ENCODE measurements around the gene SEMA3F.

The SEMA3F gene

DNA sequence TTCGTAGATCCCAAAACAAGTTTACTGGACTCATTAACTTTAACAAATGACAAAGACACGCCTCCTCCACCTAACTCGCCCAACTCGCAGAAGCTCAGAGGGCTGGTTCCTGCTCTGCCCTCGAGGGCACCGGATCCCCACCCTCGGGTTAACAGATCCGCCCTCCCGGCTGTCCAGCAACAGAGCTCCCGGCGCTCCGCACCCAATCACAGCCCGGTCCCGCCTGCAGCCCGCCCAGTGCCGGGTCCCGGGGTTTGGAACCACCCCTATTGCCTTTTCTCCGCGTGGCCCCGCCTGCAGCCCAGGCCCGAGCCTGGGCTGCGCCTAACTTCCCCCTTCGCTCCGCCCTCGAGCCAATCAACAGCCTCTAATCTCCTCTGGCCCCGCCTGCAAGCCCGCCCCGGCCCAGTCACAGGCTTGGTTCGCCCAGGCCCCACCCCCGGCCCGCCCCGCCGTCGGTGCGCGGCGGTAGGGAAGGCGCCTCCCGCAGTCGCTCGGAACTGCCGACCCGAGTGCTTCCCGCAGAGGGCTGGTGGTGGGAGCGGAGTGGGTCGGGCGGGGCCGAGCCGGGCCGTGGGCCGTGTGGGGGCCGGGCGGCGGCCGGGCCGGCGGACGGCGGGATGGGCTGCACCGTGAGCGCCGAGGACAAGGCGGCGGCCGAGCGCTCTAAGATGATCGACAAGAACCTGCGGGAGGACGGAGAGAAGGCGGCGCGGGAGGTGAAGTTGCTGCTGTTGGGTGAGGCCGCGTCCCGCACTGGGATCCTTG is 80.8 kb downstream of the SEMA3F start, which contains the start of gene GNAI2:
Gene GNAI2 (plus strand): TSS at position 489 of the 768 bp plus-strand sequence. CDS start 132 bp downstream, at position 621.
- peak; percentile 98 for DNase-seq (ENCODE audit: low spot score)

DNA sequence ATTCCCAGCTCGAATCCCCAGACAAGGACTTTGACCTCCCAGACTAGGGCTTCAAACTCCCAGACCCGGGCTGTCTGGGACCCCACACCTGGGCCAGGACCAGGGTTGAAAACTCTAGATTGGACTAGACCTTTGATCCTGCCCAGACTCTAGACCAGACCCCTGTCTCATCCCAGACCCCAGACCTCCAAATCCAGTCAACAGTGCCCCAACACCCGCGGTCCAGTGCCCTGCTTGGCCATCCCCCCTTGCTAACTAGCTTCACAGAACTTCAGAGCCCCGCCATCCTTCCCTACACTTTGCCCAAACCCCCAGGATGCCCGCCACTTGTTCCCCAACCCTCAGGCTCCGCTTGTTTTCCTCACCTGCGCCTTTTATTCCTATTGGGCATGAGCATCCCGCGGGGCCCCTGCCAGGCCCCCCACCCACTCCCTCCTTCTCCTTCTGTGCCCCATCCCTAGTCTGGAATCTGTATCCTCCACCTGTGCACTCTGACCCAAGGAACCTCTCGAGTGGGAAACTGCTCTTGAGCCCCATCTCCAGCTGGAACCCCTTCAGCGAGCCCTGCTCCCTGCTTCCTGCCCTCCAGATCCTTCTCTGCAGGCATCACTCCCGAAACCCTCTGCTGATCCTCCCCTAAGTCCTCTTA is 81.5 kb downstream of the SEMA3F start:
- DNase-seq (ENCODE audit: low spot score): no peak

DNA sequence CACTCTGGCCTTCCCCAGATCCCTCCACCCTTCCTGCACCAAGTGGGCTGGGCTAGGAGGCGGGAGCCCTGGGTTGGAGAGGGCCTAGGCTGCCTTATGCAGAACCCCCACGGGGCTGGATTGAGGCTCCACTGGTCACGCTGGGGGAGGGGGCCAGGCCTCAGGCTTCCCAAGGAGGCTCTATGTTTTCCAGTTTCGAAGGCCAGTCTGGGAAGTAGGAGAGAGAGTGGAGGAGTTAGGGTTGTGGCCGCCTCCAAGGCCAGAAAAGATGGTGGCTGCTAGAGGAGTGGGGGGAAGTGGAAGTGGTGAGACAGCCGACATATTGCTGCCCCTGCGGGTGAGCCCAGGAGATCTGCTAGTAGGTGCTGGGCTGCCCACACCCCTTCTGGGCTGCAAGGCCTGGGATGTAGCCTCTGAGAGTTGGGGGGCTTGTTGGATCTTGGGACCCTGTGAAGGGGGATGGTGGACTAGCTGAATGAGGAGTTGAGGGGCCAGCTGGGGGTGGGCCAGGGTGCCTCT is 82.1 kb downstream of the SEMA3F start:
- DNase-seq (ENCODE audit: low spot score): no peak

DNA sequence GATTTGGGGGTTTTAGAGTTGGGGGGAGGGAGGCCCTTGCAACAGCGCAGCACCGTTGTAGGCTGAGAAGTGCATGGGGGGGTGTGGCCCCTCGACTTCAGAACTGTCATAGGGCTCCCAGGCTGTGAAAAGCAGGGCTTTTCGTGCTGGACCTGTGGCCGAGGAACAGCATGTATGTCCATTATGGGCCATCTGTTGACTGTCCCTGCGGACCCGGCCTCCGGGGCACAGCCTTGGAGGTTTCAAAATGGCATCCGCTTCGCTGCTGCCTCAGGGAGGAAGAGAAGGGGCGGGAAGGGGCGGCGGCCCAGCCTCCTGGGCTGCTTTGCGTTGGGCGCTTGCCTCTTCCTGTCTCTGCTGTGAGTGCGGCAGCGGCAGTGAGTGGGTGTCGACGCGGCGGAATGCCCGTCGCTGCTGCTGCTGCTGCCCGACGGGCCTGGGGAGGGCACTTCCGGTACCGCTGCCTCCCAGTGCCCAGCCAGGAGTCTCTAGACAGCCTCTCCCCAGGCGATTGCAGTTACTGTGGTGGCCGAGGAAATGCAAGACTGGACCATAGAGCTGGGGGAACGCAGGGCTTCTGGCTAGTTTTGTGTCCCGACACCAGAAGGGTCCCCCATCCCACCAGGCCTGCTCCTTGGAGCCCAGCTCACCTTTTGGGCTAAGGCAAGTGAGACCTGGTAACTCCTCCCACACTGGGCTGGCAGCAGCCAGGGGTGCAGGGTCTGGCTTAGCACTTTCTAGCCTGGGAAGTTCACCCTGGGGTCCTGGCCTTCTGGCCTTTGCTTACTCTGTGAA is 82.8 kb downstream of the SEMA3F start:
- peak; percentile 60 for DNase-seq (ENCODE audit: low spot score)

DNA sequence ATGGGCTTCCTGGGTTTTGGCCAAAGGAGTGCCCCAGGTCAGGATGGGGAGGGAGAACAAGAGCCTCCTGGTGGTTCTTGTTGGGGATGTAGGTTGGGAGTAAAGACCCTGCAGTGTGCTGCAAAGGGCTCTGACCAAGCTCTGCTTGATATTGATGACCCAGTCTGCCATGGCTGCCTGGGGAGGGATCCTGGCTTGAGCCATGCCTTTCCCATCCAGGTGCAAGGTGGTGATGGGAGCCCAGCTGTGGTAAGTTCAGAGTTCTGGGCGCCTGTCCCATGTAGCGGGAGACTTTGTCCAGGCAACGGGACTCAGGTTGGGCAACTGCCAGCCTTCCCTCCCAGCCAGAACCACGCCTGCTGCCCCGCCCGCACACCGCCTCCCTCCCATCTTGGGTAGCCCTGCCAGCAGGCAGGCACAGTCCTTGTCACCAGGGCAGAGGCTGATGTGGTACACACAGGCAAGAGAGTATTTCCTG is 83.5 kb downstream of the SEMA3F start:
- peak; percentile 84 for DNase-seq (ENCODE audit: low spot score)
